CD4-positive, CD25-positive, alpha-beta regulatory T cell (primary cell): ENCODE data around the gene ACOT4. TPM values are rescaled to one million over a fixed set of nuclear protein-coding genes. Genes with fewer than 3 reads are reported as not detected.
"Not testable (repeated sequence)": the region's sequence is repeated elsewhere in the genome, so short reads cannot be mapped to it uniquely, and the experiment has no call there.

Source experiments
- ATAC-seq, 2 donors: fragments of 150-1000 bp; cut with Tn5 transposase; one replicate each; pipeline ENCODE4 v1.10.0; 2021; ENCODE audit warnings: low read depth in 2 of 2, moderate number of reproducible peaks in 2 of 2, moderate library complexity in 1 of 2
- DNase-seq, 3 donors: peaks; one replicate each; pipeline versions ENCODE4 v3.0.0 to v3.0.0-alpha.2; 2012 to 2022; ENCODE audit warnings: mixed read lengths in 1 of 3
- H3K27ac ChIP-seq: one replicate; pipeline ENCODE4 v1.7.0; 2013; ENCODE audit warnings: mild to moderate bottlenecking, low read length; ENCODE audit not compliant: insufficient read depth, poor library complexity, severe bottlenecking
- H3K27me3 ChIP-seq: one replicate; pipeline ENCODE4 v1.7.0; 2013; ENCODE audit warnings: low read length; ENCODE audit not compliant: control insufficient read depth, insufficient read depth
- H3K36me3 ChIP-seq: one replicate; pipeline ENCODE4 v1.7.0; 2013; ENCODE audit warnings: mild to moderate bottlenecking, low read length, moderate library complexity; ENCODE audit not compliant: control insufficient read depth, insufficient read depth
- H3K4me1 ChIP-seq: 2 replicates; pipeline ENCODE4 v1.7.0; 2013; ENCODE audit warnings: mild to moderate bottlenecking, low read length; ENCODE audit not compliant: insufficient read depth, control insufficient read depth, poor library complexity, severe bottlenecking
- H3K4me3 ChIP-seq: one replicate; pipeline ENCODE4 v1.7.0; 2013; ENCODE audit warnings: low read depth, mild to moderate bottlenecking, low read length, moderate library complexity
- H3K9me3 ChIP-seq, 2 experiments: 1 replicate in 1 of 2; 2 replicates in 1 of 2; pipeline ENCODE4 v1.7.0; 2013; ENCODE audit warnings: low read length in 2 of 2, mild to moderate bottlenecking in 1 of 2, moderate library complexity in 1 of 2; ENCODE audit not compliant: control insufficient read depth in 2 of 2
- H3K27ac Mint-ChIP-seq, 3 donors: one replicate each; pipeline ENCODE4 v1.8.0; 2020 to 2022; ENCODE audit warnings: mild to moderate bottlenecking in 3 of 3, mixed read lengths in 3 of 3, moderate library complexity in 2 of 3
- H3K27me3 Mint-ChIP-seq: one replicate; pipeline ENCODE4 v1.8.0; 2022; ENCODE audit warnings: mild to moderate bottlenecking, mixed read lengths
- H3K36me3 Mint-ChIP-seq: one replicate; pipeline ENCODE4 v1.8.0; 2020; ENCODE audit warnings: mixed read lengths
- H3K4me1 Mint-ChIP-seq, 4 donors: one replicate each; pipeline ENCODE4 v1.8.0; 2020 to 2022; ENCODE audit warnings: mixed read lengths in 4 of 4, mild to moderate bottlenecking in 1 of 4
- H3K4me3 Mint-ChIP-seq, 4 donors: one replicate each; pipeline ENCODE4 v1.8.0; 2020 to 2022; ENCODE audit warnings: mild to moderate bottlenecking in 4 of 4, mixed read lengths in 4 of 4, moderate library complexity in 3 of 4
- H3K9me3 Mint-ChIP-seq, 7 donors: one replicate each; pipeline ENCODE4 v1.8.0; 2020 to 2022; ENCODE audit warnings: mixed read lengths in 7 of 7, mild to moderate bottlenecking in 3 of 7, moderate library complexity in 2 of 7
- polyA plus RNA-seq, 4 donors: library from polyadenylated mRNA; unstranded; fragments of 300-500 nt; fragmentation: Illumina TruSeq; gene quantifications; one replicate each; pipeline ENCODE4 v1.2.3, GENCODE V29; 2021
- total RNA-seq: library from RNA; stranded (reverse); gene quantifications from one replicate; pipeline ENCODE4 v1.2.3, GENCODE V29; 2022

ACOT4 gene
- total and polyA plus RNA-seq, 5 donors from 2014 or later, result 1.1 to 6.7 (median 2.8) TPM

DNA sequence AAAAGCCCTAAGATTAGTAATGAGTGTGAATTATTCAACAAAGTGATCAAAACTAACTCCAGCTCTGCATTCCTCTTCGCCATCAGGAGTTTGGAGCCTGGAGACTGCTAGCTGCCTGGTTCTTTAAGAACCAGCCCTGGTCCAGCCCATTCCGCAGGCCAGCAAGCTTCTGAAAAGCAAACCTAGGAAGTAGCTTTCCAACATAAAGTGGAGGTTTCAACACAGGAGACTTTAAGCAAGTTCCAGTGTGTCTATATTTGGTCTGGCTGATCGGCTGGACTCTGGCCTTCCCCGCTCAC lies 22.8 kb upstream of the ACOT4 start:
- peak overlapping the region; percentile 79 for H3K27ac ChIP-seq
- not testable (repeated sequence) for ATAC-seq, H3K9me3 Mint-ChIP-seq, H3K27me3 Mint-ChIP-seq, H3K27me3 ChIP-seq, DNase-seq, H3K9me3 ChIP-seq, H3K36me3 ChIP-seq
- H3K4me1 Mint-ChIP-seq, result peaks cover 22 to 61% (median 39%) of the 10 kb centered on the region in 4 donors
- H3K4me3 Mint-ChIP-seq, result peak overlapping the region; percentile 96 to 98 (median 97)
- peaks cover 20% of the 10 kb centered on the region for H3K36me3 Mint-ChIP-seq
- peaks cover 38% of the 10 kb centered on the region for H3K4me1 ChIP-seq
- peak overlapping the region; percentile 82 for H3K4me3 ChIP-seq
- H3K27ac Mint-ChIP-seq, result peak overlapping the region; percentile 85 to 99 (median 96)

GRCh38 chr14:73569185-73569958 lies 22.3 kb upstream of the ACOT4 start, which contains the start of gene ACOT2:
Gene ACOT2, plus strand, starts transcription at chr14:73569213. Its CDS starts 28 bp downstream, at chr14:73569241.
- peak; percentile 66 to 90 (median 74) for DNase-seq
- peak within 1 kb of the TSS; percentile 79 for H3K27ac ChIP-seq
- H3K36me3 Mint-ChIP-seq, result peaks cover 22% of the 10 kb centered on the region

DNA sequence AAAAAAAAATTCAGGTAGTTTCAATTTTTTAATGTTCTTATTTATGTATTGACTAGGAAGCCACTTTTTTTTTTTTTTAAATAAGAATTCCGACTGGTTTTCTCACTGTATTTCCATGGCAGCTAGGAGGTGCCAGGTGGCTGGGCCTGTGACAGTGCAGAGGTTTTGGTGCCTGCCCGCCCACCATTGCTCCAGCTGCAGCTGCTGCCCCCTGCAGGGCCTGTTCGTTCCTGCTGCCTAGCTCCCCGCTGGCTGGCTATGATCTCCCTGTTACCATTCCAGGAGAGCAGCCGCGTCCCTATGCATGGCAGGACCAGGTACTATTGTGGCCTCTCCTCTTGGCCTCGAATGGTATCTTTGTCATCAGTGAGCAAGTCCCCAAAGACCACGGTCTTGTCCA lies 20.8 kb upstream of the ACOT4 start:
- H3K9me3 Mint-ChIP-seq, H3K27me3 ChIP-seq, H3K27ac ChIP-seq, H3K9me3 ChIP-seq, H3K27me3 Mint-ChIP-seq, H3K4me3 ChIP-seq, H3K36me3 ChIP-seq: not testable (repeated sequence)
- Mint-ChIP-seq H3K36me3 (peaks cover 15% of the 10 kb centered on the region), H3K4me3 (peak overlapping the region; percentile 96 to 98 (median 97)), H3K27ac (peak overlapping the region in 1 of 3 donors; percentile 74), H3K4me1 (peaks cover 18 to 48% (median 27%) of the 10 kb centered on the region in 4 donors)
- DNase-seq, result peak; percentile 44 to 57 (median 56)
- ATAC-seq, result peak; percentile 63 to 74
- H3K4me1 ChIP-seq, result peaks cover 38% of the 10 kb centered on the region

More at GRCh38 chr14:73569185-73569958, 22.3 kb upstream of the ACOT4 start, which contains the start of gene ACOT2:
- H3K4me3 ChIP-seq, result peak within 1 kb of the TSS; percentile 82
- peak within 1 kb of the TSS; percentile 92 to 99 (median 96) for H3K27ac Mint-ChIP-seq
- H3K27me3 Mint-ChIP-seq, H3K9me3 ChIP-seq, H3K27me3 ChIP-seq, H3K9me3 Mint-ChIP-seq, H3K36me3 ChIP-seq: not testable (repeated sequence)
- peak; percentile 80 to 84 for ATAC-seq
- peaks cover 22 to 60% (median 39%) of the 10 kb centered on the region in 4 donors for H3K4me1 Mint-ChIP-seq
- peak within 1 kb of the TSS; percentile 96 to 98 (median 97) for H3K4me3 Mint-ChIP-seq
- H3K4me1 ChIP-seq, result peaks cover 38% of the 10 kb centered on the region

GRCh38 chr14:73573034-73573433 lies 18.6 kb upstream of the ACOT4 start:
- H3K9me3 Mint-ChIP-seq, ATAC-seq, H3K36me3 ChIP-seq, H3K9me3 ChIP-seq, H3K4me3 ChIP-seq, H3K27ac ChIP-seq, H3K27me3 Mint-ChIP-seq, DNase-seq, H3K27me3 ChIP-seq: not testable (repeated sequence)
- Mint-ChIP-seq H3K4me1 (peaks cover 7 to 31% (median 13%) of the 10 kb centered on the region in 4 donors), H3K27ac (peak overlapping the region in 1 of 3 donors; percentile 15), H3K4me3 (peak overlapping the region in 1 of 4 donors; percentile 43), H3K36me3 (peaks cover 15% of the 10 kb centered on the region)
- peaks cover 18% of the 10 kb centered on the region for H3K4me1 ChIP-seq

- H3K4me1 ChIP-seq, result peaks cover 11% of the 10 kb centered on the region
- peaks cover 2 to 23% (median 7%) of the 10 kb centered on the region in 4 donors for H3K4me1 Mint-ChIP-seq
- H3K9me3 Mint-ChIP-seq, ATAC-seq, H3K27me3 ChIP-seq, H3K4me3 ChIP-seq, DNase-seq, H3K27ac Mint-ChIP-seq, H3K27me3 Mint-ChIP-seq, H3K36me3 ChIP-seq, H3K27ac ChIP-seq, H3K9me3 ChIP-seq, H3K4me3 Mint-ChIP-seq: not testable (repeated sequence)
- H3K36me3 Mint-ChIP-seq, result peaks cover 15% of the 10 kb centered on the region
These were observed 17.9 kb upstream of the ACOT4 start for GRCh38 chr14:73573740-73574139.

- not testable (repeated sequence) for ATAC-seq, H3K9me3 ChIP-seq, H3K4me3 ChIP-seq, H3K9me3 Mint-ChIP-seq, H3K4me3 Mint-ChIP-seq, H3K27me3 Mint-ChIP-seq, H3K36me3 ChIP-seq, H3K4me1 ChIP-seq, H3K27ac Mint-ChIP-seq, DNase-seq, H3K27ac ChIP-seq, H3K27me3 ChIP-seq
- Mint-ChIP-seq H3K4me1 (peaks cover 0 to 19% (median 4%) of the 10 kb centered on the region in 4 donors), H3K36me3 (peaks cover 15% of the 10 kb centered on the region)
These were observed 17.4 kb upstream of the ACOT4 start for GRCh38 chr14:73574251-73574650.

DNA sequence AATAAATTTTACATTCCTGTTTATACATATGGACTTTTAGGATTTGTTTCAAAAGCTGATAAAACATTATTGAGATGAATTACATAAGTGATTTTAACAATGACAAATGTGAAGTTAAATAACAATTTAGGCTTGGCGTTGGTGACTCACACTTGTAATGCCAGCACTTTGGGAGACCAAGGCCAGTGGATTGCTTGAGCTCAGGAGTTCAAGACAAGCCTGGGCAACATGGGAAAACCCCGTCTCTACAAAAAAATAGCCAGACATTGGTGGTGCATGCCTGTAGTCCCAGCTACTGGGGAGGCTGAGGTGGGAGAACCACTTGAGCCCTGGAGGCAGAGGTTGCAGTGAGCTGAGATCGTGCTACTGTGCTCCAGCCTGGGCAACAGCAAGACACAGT lies 15.3 kb upstream of the ACOT4 start:
- no peak for ATAC-seq
- Histone ChIP-seq H3K4me1 (no peaks in the 10 kb centered on the region), H3K9me3 (no peaks in the 10 kb centered on the region), H3K4me3 (no peak overlapping the region), H3K36me3 (peaks cover 9% of the 10 kb centered on the region), H3K27me3 (no peaks in the 10 kb centered on the region), H3K27ac (no peak overlapping the region)
- Mint-ChIP-seq H3K4me3 (no peak overlapping the region), H3K4me1 (peaks cover 0 to 4% (median 1%) of the 10 kb centered on the region in 4 donors), H3K36me3 (peaks cover 25% of the 10 kb centered on the region), H3K9me3 (no peaks in the 10 kb centered on the region), H3K27me3 (no peaks in the 10 kb centered on the region), H3K27ac (no peak overlapping the region)
- no peak for DNase-seq

GRCh38 chr14:73577214-73577613 lies 14.5 kb upstream of the ACOT4 start:
- not testable (repeated sequence) for H3K36me3 ChIP-seq, H3K27ac ChIP-seq, H3K9me3 ChIP-seq, H3K27ac Mint-ChIP-seq, DNase-seq, ATAC-seq, H3K4me3 ChIP-seq, H3K27me3 ChIP-seq, H3K4me1 Mint-ChIP-seq, H3K27me3 Mint-ChIP-seq, H3K4me1 ChIP-seq, H3K4me3 Mint-ChIP-seq, H3K9me3 Mint-ChIP-seq
- H3K36me3 Mint-ChIP-seq, result peaks cover 26% of the 10 kb centered on the region
